HepG2 (cell line): Measurements from ENCODE around the gene FASLG. TPM values are rescaled to one million over a fixed set of nuclear protein-coding genes. Genes with fewer than 3 reads are reported as not detected.

Source experiments
- AKAP8 ChIP-seq: sonication (generic); formaldehyde crosslinking; IDR thresholded peaks from 2 replicates; pipeline ENCODE4 v1.5.1; 2020; ENCODE audit warnings: mild to moderate bottlenecking, missing genetic modification reagents
- CAMTA2 ChIP-seq: sonication (generic); formaldehyde crosslinking; IDR thresholded peaks from 2 replicates; pipeline ENCODE4 v1.4.0; 2020; ENCODE audit warnings: mild to moderate bottlenecking, missing genetic modification reagents, borderline replicate concordance
- CREM ChIP-seq, 2 experiments: sonication (generic) in 1 of 2; formaldehyde crosslinking in 1 of 2; IDR thresholded peaks; 2 replicates each; pipeline versions ENCODE4 v1.4.0 to v1.6.1; 2016 to 2020; ENCODE audit warnings: antibody characterized with exemption in 1 of 2, mild to moderate bottlenecking in 1 of 2, missing genetic modification reagents in 1 of 2
- CSRNP1 ChIP-seq: sonication (generic); formaldehyde crosslinking; IDR thresholded peaks from 2 replicates; pipeline ENCODE4 v1.8.1; 2023; ENCODE audit warnings: mild to moderate bottlenecking, missing genetic modification reagents
- FOXA1 ChIP-seq, 2 experiments: fragments of 450-650 bp in 1 of 2; sonication (generic) in 1 of 2; formaldehyde crosslinking in 1 of 2; IDR thresholded peaks; 2 replicates each; pipeline versions ENCODE4 v1.4.0 to v1.6.1; 2016 to 2020; ENCODE audit warnings: missing genetic modification reagents in 1 of 2
- FUBP1 ChIP-seq: sonication (generic); formaldehyde crosslinking; IDR thresholded peaks from 2 replicates; pipeline ENCODE4 v1.5.1; 2020; ENCODE audit warnings: missing genetic modification reagents, mild to moderate bottlenecking, borderline replicate concordance
- HNF4A ChIP-seq: sonication (generic); formaldehyde crosslinking; IDR thresholded peaks from 2 replicates; pipeline ENCODE4 v1.4.0; 2020; ENCODE audit warnings: missing genetic modification reagents
- MAX ChIP-seq: IDR thresholded peaks from 2 replicates; pipeline ENCODE4 v1.6.1; 2012; ENCODE audit warnings: inconsistent platforms
- NCOA2 ChIP-seq: sonication (generic); formaldehyde crosslinking; IDR thresholded peaks from 2 replicates; pipeline ENCODE4 v1.8.0; 2022; ENCODE audit warnings: inconsistent platforms
- NCOR1 ChIP-seq: fragments of 200-600 bp; sonication (generic); IDR thresholded peaks from 2 replicates; pipeline ENCODE4 v1.7.0; 2017; ENCODE audit warnings: antibody characterized with exemption, low read length, borderline replicate concordance
- NFE2 ChIP-seq: sonication (generic); formaldehyde crosslinking; IDR thresholded peaks from 2 replicates; pipeline ENCODE4 v1.4.0; 2020; ENCODE audit warnings: missing genetic modification reagents
- SIX1 ChIP-seq: sonication (generic); formaldehyde crosslinking; IDR thresholded peaks from 2 replicates; pipeline ENCODE4 v1.4.0; 2020; ENCODE audit warnings: missing genetic modification reagents, borderline replicate concordance
- SOX13 ChIP-seq, 3 experiments: fragments of 450-650 bp in 1 of 3; sonication (generic) in 1 of 3; formaldehyde crosslinking in 1 of 3; IDR thresholded peaks in 2 of 3; conservative IDR thresholded peaks in 1 of 3; 2 replicates each; pipeline versions ENCODE4 v1.5.0 to v1.6.1; 2016 to 2020; ENCODE audit warnings: antibody characterized with exemption in 1 of 3, mild to moderate bottlenecking in 1 of 3, missing compliant biosample characterization in 1 of 3, missing genetic modification reagents in 1 of 3, moderate library complexity in 1 of 3
- SP2 ChIP-seq: sonication (generic); formaldehyde crosslinking; IDR thresholded peaks from 2 replicates; pipeline ENCODE4 v1.5.1; 2020; ENCODE audit warnings: mild to moderate bottlenecking, missing genetic modification reagents
- SRF ChIP-seq: IDR thresholded peaks from 2 replicates; pipeline ENCODE4 v1.6.1; 2011; ENCODE audit warnings: mild to moderate bottlenecking, low read depth, low read length, moderate library complexity
- SRSF1 ChIP-seq: fragments of 200-400 bp; formaldehyde crosslinking; optimal IDR thresholded peaks from 2 replicates; pipeline ENCODE3; 2017; ENCODE audit warnings: mild to moderate bottlenecking, low read depth, low read length, moderate library complexity
- STAG1 ChIP-seq: sonication (generic); formaldehyde crosslinking; IDR thresholded peaks from 2 replicates; pipeline ENCODE4 v1.4.0; 2020; ENCODE audit warnings: missing genetic modification reagents
- TBX3 ChIP-seq: fragments of 450-650 bp; IDR thresholded peaks from 2 replicates; pipeline ENCODE4 v1.6.1; 2017; ENCODE audit warnings: antibody characterized with exemption, mild to moderate bottlenecking, inconsistent platforms, borderline replicate concordance
- THAP11 ChIP-seq: IDR thresholded peaks from 2 replicates; pipeline ENCODE4 v1.6.1; 2016; ENCODE audit warnings: missing biosample characterization, missing genetic modification reagents
- ZBTB39 ChIP-seq: sonication (generic); formaldehyde crosslinking; IDR thresholded peaks from 2 replicates; pipeline ENCODE4 v1.5.0; 2020; ENCODE audit warnings: missing genetic modification reagents
- ZKSCAN5 ChIP-seq: sonication (generic); formaldehyde crosslinking; IDR thresholded peaks from 2 replicates; pipeline ENCODE4 v1.5.1; 2020; ENCODE audit warnings: mild to moderate bottlenecking, missing genetic modification reagents
- ZMYM2 ChIP-seq: sonication (generic); formaldehyde crosslinking; IDR thresholded peaks from 2 replicates; pipeline ENCODE4 v1.8.0; 2022; ENCODE audit warnings: mild to moderate bottlenecking, missing genetic modification reagents
- ZNF124 ChIP-seq: sonication (generic); formaldehyde crosslinking; IDR thresholded peaks from 2 replicates; pipeline ENCODE4 v1.4.0; 2020; ENCODE audit warnings: missing genetic modification reagents
- ZNF451 ChIP-seq: sonication (generic); formaldehyde crosslinking; IDR thresholded peaks from 2 replicates; pipeline ENCODE4 v1.5.0; 2020; ENCODE audit warnings: mild to moderate bottlenecking, missing genetic modification reagents
- ZNF678 ChIP-seq: sonication (generic); formaldehyde crosslinking; IDR thresholded peaks from 2 replicates; pipeline ENCODE4 v1.4.0; 2020; ENCODE audit warnings: mild to moderate bottlenecking, missing genetic modification reagents
- ZNF713 ChIP-seq: sonication (generic); formaldehyde crosslinking; IDR thresholded peaks from 2 replicates; pipeline ENCODE4 v1.4.0; 2020; ENCODE audit warnings: mild to moderate bottlenecking, missing genetic modification reagents
- ZNF75D ChIP-seq: sonication (generic); formaldehyde crosslinking; IDR thresholded peaks from 2 replicates; pipeline ENCODE4 v1.8.1; 2023; ENCODE audit warnings: missing genetic modification reagents, mild to moderate bottlenecking, borderline replicate concordance
- polyA plus RNA-seq, 8 experiments: library from polyadenylated mRNA; depleted of rRNA in 3 of 8; stranded (reverse) in 7 of 8; unstranded in 1 of 8; fragments of >200 nt; fragmentation: Illumina TruSeq in 4 of 8; extraction: Trizol in 4 of 8; gene quantifications; 2 replicates each; pipeline versions ENCODE4 v1.2.1 to v1.2.3, GENCODE V29; 2011 to 2016; ENCODE audit warnings: low read depth in 4 of 8, missing spikeins in 1 of 8, mixed read lengths in 1 of 8; ENCODE audit not compliant: insufficient read depth in 1 of 8
- total RNA-seq, 5 experiments: library from RNA; depleted of rRNA; stranded (reverse); fragments of >200 nt; fragmentation: Illumina TruSeq; extraction: Trizol; gene quantifications; 2 replicates each; pipeline ENCODE4 v1.2.3, GENCODE V29; 2016; ENCODE audit warnings: low read depth in 1 of 5

The FASLG gene
- total and polyA plus RNA-seq, 2 of the 13 experiments (the other 11 are each of a cell fraction or from before 2014, with no cell fraction given): 0.08 TPM; not detected in 1

- no peak for TF ChIP-seq FUBP1 (CRISPR knock-in tag)
- TF ChIP-seq TBX3: no peak
- no peak for TF ChIP-seq CAMTA2 (CRISPR knock-in tag)
- no peak for TF ChIP-seq SRF
- no peak for TF ChIP-seq THAP11 (CRISPR knock-in tag)
- TF ChIP-seq NFE2 (CRISPR knock-in tag): no peak
- TF ChIP-seq ZNF124 (CRISPR knock-in tag): no peak
- TF ChIP-seq CREM (IDR thresholded peaks at IDR 0.05): no peak
- TF ChIP-seq CREM (CRISPR knock-in tag; IDR thresholded peaks at IDR 0.05): no peak
- TF ChIP-seq SP2 (CRISPR knock-in tag): no peak
- TF ChIP-seq ZMYM2 (CRISPR knock-in tag): no peak
- peak; percentile 26; the same call in 1 of the 2 replicates for TF ChIP-seq SIX1 (CRISPR knock-in tag)
- no peak for TF ChIP-seq ZNF678 (CRISPR knock-in tag)
- TF ChIP-seq STAG1 (CRISPR knock-in tag): no peak
- no peak for TF ChIP-seq FOXA1 (IDR thresholded peaks at IDR 0.05)
- no peak for TF ChIP-seq FOXA1 (CRISPR knock-in tag; IDR thresholded peaks at IDR 0.05)
- TF ChIP-seq AKAP8 (CRISPR knock-in tag): no peak
- TF ChIP-seq NCOR1: no peak
- no peak for TF ChIP-seq SOX13 (IDR thresholded peaks at IDR 0.05)
- peak in 1 of 2 experiments; percentile 42; a peak in 1 of 4 replicates for TF ChIP-seq SOX13 (CRISPR knock-in tag; conservative IDR thresholded peaks at IDR 0.05 in 1 of 2, IDR thresholded peaks at IDR 0.05 in 1 of 2)
- TF ChIP-seq ZBTB39: no peak
- no peak for TF ChIP-seq CSRNP1 (CRISPR knock-in tag)
- no peak for TF ChIP-seq ZNF713 (CRISPR knock-in tag)
- TF ChIP-seq HNF4A: peak; percentile 65
- TF ChIP-seq NCOA2: peak; percentile 29; the same call in 1 of the 2 replicates
- TF ChIP-seq ZNF75D: no peak
- no peak for TF ChIP-seq SRSF1
- TF ChIP-seq ZNF451 (CRISPR knock-in tag): no peak
- 0 out of 2 replicates have a peak, but pooled peaks have one; percentile 31 for TF ChIP-seq MAX
- no peak for TF ChIP-seq ZKSCAN5
These were observed 15.9 kb upstream of the FASLG start (continued) for GRCh38 chr1:172642970-172643369.
